Subcutaneous abdominal adipose tissue (tissue), 5 donors: ENCODE results near the gene TMEM179.

ENCODE experiments used
- H3K27ac ChIP-seq: one replicate; pipeline ENCODE4 v1.7.0; 2013; ENCODE audit warnings: low read depth, mild to moderate bottlenecking, inconsistent platforms, low read length, moderate library complexity
- H3K27me3 ChIP-seq, 5 donors: one replicate each; pipeline ENCODE4 v1.7.0; 2013; ENCODE audit warnings: low read length in 5 of 5, inconsistent platforms in 1 of 5; ENCODE audit not compliant: control insufficient read depth in 5 of 5, insufficient read depth in 4 of 5
- H3K36me3 ChIP-seq, 5 donors: one replicate each; pipeline ENCODE4 v1.7.0; 2013; ENCODE audit warnings: low read length in 5 of 5; ENCODE audit not compliant: control insufficient read depth in 5 of 5, insufficient read depth in 5 of 5
- H3K4me1 ChIP-seq, 5 donors: one replicate each; pipeline ENCODE4 v1.7.0; 2013; ENCODE audit warnings: low read length in 5 of 5, mild to moderate bottlenecking in 3 of 5, moderate library complexity in 1 of 5; ENCODE audit not compliant: control insufficient read depth in 5 of 5, insufficient read depth in 5 of 5
- H3K4me3 ChIP-seq, 5 donors: one replicate each; pipeline ENCODE4 v1.7.0; 2013; ENCODE audit warnings: low read length in 5 of 5, low read depth in 1 of 5
- H3K9ac ChIP-seq, 5 donors: one replicate each; pipeline ENCODE4 v1.7.0; 2013; ENCODE audit warnings: low read length in 5 of 5, mild to moderate bottlenecking in 4 of 5, moderate library complexity in 3 of 5
- H3K9me3 ChIP-seq, 5 donors: one replicate each; pipeline ENCODE4 v1.7.0; 2013; ENCODE audit warnings: low read length in 5 of 5; ENCODE audit not compliant: control insufficient read depth in 5 of 5
- donor health status: healthy.
- donor health status: healthy.
- donor health status: healthy.
- donor health status: healthy.
- donor health status: healthy.

Gene TMEM179

GRCh38 chr14:104600805-104601204 is 3.8 kb downstream of the TMEM179 start:
- no peak overlapping the region for H3K27ac ChIP-seq
- H3K27me3 ChIP-seq, result peaks cover 34 to 55% (median 48%) of the 10 kb centered on the region in 5 donors

GRCh38 chr14:104600141-104600643 is 4.4 kb downstream of the TMEM179 start:
- no peak overlapping the region for H3K4me3 ChIP-seq
- H3K27ac ChIP-seq, result no peak overlapping the region
- peaks cover 0 to 4% (median 3%) of the 10 kb centered on the region in 5 donors for H3K4me1 ChIP-seq
- H3K27me3 ChIP-seq, result peaks cover 33 to 53% (median 48%) of the 10 kb centered on the region in 5 donors
- H3K36me3 ChIP-seq, result no peaks in the 10 kb centered on the region
- H3K9me3 ChIP-seq, result no peaks in the 10 kb centered on the region
- no peak overlapping the region for H3K9ac ChIP-seq

More at GRCh38 chr14:104600805-104601204, 3.8 kb downstream of the TMEM179 start:
- Histone ChIP-seq H3K9me3 (no peaks in the 10 kb centered on the region), H3K36me3 (no peaks in the 10 kb centered on the region), H3K4me1 (peaks cover 0 to 4% (median 3%) of the 10 kb centered on the region in 5 donors), H3K9ac (no peak overlapping the region), H3K4me3 (no peak overlapping the region)

GRCh38 chr14:104599446-104599845 is 5.1 kb downstream of the TMEM179 start:
- Histone ChIP-seq H3K4me3 (no peak overlapping the region), H3K27ac (no peak overlapping the region), H3K36me3 (no peaks in the 10 kb centered on the region), H3K9ac (no peak overlapping the region), H3K9me3 (no peaks in the 10 kb centered on the region), H3K4me1 (peaks cover 0 to 4% (median 3%) of the 10 kb centered on the region in 5 donors), H3K27me3 (peaks cover 27 to 50% (median 43%) of the 10 kb centered on the region in 5 donors)

- no peaks in the 10 kb centered on the region for H3K36me3 ChIP-seq
- H3K4me3 ChIP-seq, result no peak overlapping the region
- H3K9me3 ChIP-seq, result no peaks in the 10 kb centered on the region
- H3K9ac ChIP-seq, result no peak overlapping the region
- peaks cover 22 to 47% (median 38%) of the 10 kb centered on the region in 5 donors for H3K27me3 ChIP-seq
- peaks cover 0 to 7% (median 6%) of the 10 kb centered on the region in 5 donors for H3K4me1 ChIP-seq
- H3K27ac ChIP-seq, result no peak overlapping the region
Measured at GRCh38 chr14:104598910-104599273, 5.7 kb downstream of the TMEM179 start.

GRCh38 chr14:104598039-104598909 is 6.3 kb downstream of the TMEM179 start:
- Histone ChIP-seq H3K4me3 (no peak overlapping the region), H3K27ac (no peak overlapping the region), H3K36me3 (no peaks in the 10 kb centered on the region), H3K27me3 (peaks cover 19 to 42% (median 36%) of the 10 kb centered on the region in 5 donors), H3K4me1 (peaks cover 0 to 14% (median 12%) of the 10 kb centered on the region in 5 donors), H3K9ac (no peak overlapping the region), H3K9me3 (no peaks in the 10 kb centered on the region)

- H3K36me3 ChIP-seq, result no peaks in the 10 kb centered on the region
- H3K27ac ChIP-seq, result no peak overlapping the region
- H3K9ac ChIP-seq, result no peak overlapping the region
- peaks cover 15 to 36% (median 30%) of the 10 kb centered on the region in 5 donors for H3K27me3 ChIP-seq
- peaks cover 0 to 21% (median 19%) of the 10 kb centered on the region in 5 donors for H3K4me1 ChIP-seq
- H3K9me3 ChIP-seq, result no peaks in the 10 kb centered on the region
- H3K4me3 ChIP-seq, result no peak overlapping the region
Measured at GRCh38 chr14:104597576-104597975, 7.0 kb downstream of the TMEM179 start.

GRCh38 chr14:104596927-104597351 is 7.6 kb downstream of the TMEM179 start:
- H3K27ac ChIP-seq, result no peak overlapping the region
- H3K9me3 ChIP-seq, result no peaks in the 10 kb centered on the region
- no peak overlapping the region for H3K4me3 ChIP-seq
- peaks cover 9 to 36% (median 23%) of the 10 kb centered on the region in 5 donors for H3K27me3 ChIP-seq
- peaks cover 5 to 27% (median 21%) of the 10 kb centered on the region in 5 donors for H3K4me1 ChIP-seq
- no peak overlapping the region for H3K9ac ChIP-seq
- peaks cover 0 to 5% (median 0%) of the 10 kb centered on the region in 5 donors for H3K36me3 ChIP-seq

GRCh38 chr14:104596451-104596918 is 8.1 kb downstream of the TMEM179 start:
- H3K9me3 ChIP-seq, result no peaks in the 10 kb centered on the region
- H3K4me3 ChIP-seq, result no peak overlapping the region
- H3K27ac ChIP-seq, result no peak overlapping the region
- peaks cover 0 to 6% (median 0%) of the 10 kb centered on the region in 5 donors for H3K36me3 ChIP-seq
- no peak overlapping the region for H3K9ac ChIP-seq
- H3K27me3 ChIP-seq, result peaks cover 5 to 31% (median 19%) of the 10 kb centered on the region in 5 donors
- H3K4me1 ChIP-seq, result peaks cover 5 to 29% (median 21%) of the 10 kb centered on the region in 5 donors

- peaks cover 5 to 29% (median 21%) of the 10 kb centered on the region in 5 donors for H3K4me1 ChIP-seq
- H3K9me3 ChIP-seq, result no peaks in the 10 kb centered on the region
- H3K36me3 ChIP-seq, result peaks cover 0 to 6% (median 2%) of the 10 kb centered on the region in 5 donors
- H3K4me3 ChIP-seq, result no peak overlapping the region
- H3K27ac ChIP-seq, result no peak overlapping the region
- H3K27me3 ChIP-seq, result peaks cover 3 to 27% (median 14%) of the 10 kb centered on the region in 5 donors
- H3K9ac ChIP-seq, result no peak overlapping the region
Measured at GRCh38 chr14:104595911-104596450, 8.6 kb downstream of the TMEM179 start.
